CD4-positive, alpha-beta T cell treated with Interleukin-1 beta for 1 hour (primary cell): ENCODE data around the gene ACTN4.
A peak's percentile ranks its signal among the peaks of the same experiment; 100 is the strongest.

ENCODE experiments used
- DNase-seq, 2 donors: peaks; one replicate each; pipeline ENCODE4 v3.0.0-alpha.2; 2020 to 2022

The ACTN4 gene

DNA sequence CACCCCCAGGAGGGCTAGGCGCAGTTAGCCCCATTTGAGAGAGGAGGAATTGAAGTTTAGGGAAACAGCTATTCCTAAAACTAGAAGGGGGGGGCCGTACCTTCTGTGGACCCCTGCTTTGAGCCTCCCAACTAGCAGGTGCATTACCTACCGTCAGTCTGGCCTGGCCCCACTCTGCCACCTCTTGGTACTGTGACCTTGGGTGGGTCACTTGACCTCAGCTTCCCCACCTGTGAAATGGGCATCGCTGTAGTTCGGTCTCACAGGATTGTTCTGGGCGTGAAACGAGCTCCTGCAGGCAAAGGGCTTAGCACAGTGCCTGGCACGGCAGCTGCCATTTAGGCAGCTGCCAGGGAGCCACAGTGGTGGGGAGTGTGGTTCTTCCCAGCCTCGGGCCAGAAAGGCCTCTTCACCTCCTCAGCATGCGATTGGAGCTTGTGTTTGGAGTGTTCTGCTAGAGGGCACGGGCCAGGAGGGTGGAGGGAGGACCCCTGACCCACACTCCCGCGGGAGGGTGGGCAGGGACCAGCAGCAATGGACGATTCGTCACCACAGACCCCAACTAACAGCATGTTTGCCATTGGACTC is 64.8 kb downstream of the ACTN4 start:
- DNase-seq = no peak

DNA sequence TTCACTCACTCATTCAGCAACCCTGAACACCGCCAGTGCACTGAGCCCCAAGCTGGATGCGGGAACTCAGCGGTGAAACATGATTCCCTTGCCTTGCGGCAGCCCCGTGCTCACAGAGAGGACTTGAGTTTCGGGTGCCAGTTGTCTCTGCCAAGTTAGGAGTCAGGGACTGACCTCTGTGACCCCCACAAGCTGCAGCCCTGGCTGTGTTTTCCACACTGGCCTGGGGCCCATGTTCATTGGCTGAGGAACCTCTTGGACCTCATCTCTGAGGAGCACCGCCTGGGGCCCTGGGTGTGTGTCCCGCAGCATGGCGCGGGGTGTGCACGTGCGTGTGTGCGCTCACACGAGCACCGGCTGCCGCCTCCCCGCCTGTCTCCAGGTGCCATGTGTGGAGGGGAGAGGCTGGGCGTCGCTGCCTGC is 65.8 kb downstream of the ACTN4 start:
- DNase-seq = no peak

DNA sequence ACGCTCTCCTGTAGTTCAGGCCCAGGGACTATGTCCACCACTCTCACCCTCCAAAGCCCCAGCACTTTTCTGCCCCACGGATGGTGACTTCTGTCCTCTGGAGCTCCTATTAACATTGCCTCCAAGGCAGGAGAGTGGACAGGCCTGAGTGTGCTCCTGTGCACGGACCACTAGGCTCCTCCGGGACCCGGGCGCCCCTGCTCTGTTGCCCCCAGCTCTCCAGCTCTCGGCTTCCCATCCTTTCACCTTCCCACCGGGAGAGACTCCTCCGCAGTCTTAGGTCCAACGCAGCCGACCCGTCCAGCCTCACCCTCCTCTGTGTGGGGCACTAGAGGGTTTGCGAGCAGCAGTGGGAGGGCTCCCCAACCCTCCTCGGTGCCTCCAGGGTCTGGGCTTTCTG is 66.4 kb downstream of the ACTN4 start:
- no peak for DNase-seq

- DNase-seq = no peak
These were observed 66.9 kb downstream of the ACTN4 start for GRCh38 chr19:38714354-38714778.

DNA sequence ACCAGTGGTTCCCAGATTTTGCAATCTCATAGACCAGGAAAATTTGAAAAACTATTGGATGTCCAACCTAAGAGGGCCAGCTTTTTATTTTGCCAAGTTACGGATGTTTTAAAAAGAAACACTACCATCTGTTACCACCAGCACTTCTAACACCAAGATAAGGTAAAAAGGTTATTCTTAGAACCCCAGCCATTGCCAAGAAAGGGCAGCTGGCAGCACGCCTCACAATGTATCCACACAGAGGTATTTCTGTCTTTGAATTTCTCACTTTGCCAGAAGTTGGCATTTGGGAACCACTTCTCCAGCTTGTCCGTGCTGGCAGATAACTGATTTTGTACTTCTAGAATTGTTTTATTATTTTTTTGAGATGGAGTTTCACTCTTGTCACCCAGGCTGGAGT is 68.1 kb downstream of the ACTN4 start:
- DNase-seq = no peak

DNA sequence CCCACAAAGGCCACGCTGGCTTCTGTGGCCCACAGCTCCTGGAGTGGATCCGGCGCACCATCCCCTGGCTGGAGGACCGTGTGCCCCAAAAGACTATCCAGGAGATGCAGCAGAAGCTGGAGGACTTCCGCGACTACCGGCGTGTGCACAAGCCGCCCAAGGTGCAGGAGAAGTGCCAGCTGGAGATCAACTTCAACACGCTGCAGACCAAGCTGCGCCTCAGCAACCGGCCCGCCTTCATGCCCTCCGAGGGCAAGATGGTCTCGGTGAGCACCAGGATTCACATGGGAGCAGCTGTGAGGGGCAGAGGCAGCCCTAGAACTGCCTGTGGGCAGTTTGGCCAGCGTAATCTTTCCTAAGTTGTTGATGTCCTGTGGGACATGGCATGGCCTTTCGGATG is 69.6 kb downstream of the ACTN4 start:
- DNase-seq = no peak

- DNase-seq = no peak
These were observed 70.4 kb downstream of the ACTN4 start for GRCh38 chr19:38717855-38718254.

DNA sequence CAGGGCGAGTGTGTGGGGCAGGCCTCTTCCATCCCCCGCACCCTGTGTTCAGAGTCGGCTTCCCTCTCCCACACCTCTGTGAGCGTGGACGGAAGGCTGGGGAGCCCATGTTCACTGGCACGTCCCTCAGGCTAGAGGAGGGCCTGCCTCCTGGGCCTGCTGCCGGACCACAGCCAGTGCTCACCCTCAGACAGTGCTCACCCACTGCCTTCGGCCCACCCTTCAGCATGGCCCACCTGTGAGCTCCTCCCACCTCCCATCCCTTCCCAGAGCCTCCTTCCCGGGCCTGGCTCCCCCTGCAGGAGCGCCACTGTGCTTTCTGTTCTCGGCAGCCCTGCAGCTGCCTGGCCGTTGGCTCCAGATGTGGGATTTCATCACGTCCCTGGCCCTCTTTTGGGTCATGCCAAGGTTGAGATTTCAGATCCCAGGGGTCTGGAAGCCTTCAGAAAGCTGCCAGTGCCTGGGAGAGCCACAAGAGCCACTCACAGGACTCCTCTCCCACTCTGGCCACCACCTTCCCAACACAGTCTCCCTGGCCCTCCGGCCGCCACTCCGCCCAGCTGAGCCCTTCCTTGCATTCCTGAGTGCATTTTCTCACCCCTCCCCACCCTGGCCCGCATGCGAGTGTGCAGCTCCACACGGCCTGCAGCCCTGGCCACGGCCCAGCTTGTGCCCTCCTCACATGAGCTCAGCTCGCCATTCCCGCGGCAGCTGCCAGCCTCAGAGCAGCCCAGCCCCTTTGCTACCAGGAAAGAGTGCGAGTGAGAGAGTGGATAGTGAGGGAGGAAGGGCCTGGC is 71.5 kb downstream of the ACTN4 start:
- DNase-seq = no peak

GRCh38 chr19:38719761-38720558 is 72.5 kb downstream of the ACTN4 start:
- no peak for DNase-seq

GRCh38 chr19:38720559-38721236 is 73.2 kb downstream of the ACTN4 start:
- DNase-seq = no peak

- DNase-seq = no peak
These were observed 74.0 kb downstream of the ACTN4 start for GRCh38 chr19:38721496-38721895.

- DNase-seq = no peak
These were observed 74.7 kb downstream of the ACTN4 start for GRCh38 chr19:38721979-38722773.

DNA sequence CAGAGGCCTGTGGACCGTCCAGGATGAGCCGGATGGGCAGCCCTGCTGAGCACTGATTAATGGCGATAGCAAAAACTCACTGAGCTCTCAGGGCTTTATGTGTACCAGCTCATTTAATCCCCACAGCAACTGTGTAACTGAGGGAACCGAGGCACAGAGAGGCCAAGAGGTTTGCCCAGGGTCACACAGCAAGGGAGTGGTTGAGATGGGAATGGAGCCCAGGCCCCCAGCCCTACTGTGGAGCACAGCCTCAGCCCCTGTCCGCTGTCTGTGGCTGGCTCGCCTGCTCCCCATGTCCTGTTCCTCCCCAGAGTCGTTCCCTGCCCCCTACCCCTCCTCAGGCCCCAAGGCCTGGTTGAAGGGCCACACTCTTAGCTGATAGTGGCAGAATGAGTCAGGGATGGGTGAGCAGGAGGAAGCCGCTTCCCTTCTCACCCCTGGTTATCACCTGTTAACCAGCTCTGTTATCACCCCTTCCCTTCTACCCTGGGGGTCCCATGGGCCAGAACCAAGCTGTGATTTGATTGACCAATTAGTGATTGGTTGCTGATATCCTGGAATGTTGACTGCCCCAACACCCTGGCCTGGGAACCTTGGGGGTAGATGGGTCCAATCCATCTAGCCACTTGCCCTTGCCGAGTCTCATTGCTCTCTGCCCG is 75.6 kb downstream of the ACTN4 start:
- no peak for DNase-seq

GRCh38 chr19:38723606-38723965 is 76.1 kb downstream of the ACTN4 start:
- DNase-seq = no peak

DNA sequence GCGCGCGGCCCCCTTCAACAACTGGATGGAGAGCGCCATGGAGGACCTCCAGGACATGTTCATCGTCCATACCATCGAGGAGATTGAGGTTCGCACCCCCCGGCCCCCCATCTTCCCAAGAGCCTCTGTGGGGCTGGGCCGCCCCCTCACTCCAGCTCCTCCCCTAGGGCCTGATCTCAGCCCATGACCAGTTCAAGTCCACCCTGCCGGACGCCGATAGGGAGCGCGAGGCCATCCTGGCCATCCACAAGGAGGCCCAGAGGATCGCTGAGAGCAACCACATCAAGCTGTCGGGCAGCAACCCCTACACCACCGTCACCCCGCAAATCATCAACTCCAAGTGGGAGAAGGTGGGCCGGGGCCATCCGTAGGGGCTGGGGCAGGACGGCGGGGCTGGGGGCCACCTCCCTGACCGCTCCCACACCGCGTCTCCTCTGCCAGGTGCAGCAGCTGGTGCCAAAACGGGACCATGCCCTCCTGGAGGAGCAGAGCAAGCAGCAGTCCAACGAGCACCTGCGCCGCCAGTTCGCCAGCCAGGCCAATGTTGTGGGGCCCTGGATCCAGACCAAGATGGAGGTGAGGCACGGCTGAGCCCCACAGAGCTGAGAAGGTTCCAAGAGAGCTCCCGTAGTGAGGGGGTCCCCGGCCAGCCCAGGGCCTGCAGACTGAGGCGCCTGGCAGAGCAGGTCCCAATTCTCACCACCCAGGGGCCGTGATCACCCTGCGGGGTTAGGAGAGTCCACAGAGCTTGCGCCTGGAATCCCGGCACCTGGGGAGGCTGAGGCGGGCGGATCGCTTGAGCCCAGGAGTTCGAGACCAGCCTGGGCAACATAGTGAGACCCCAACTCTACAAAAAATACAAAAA is 76.8 kb downstream of the ACTN4 start:
- DNase-seq = no peak

DNA sequence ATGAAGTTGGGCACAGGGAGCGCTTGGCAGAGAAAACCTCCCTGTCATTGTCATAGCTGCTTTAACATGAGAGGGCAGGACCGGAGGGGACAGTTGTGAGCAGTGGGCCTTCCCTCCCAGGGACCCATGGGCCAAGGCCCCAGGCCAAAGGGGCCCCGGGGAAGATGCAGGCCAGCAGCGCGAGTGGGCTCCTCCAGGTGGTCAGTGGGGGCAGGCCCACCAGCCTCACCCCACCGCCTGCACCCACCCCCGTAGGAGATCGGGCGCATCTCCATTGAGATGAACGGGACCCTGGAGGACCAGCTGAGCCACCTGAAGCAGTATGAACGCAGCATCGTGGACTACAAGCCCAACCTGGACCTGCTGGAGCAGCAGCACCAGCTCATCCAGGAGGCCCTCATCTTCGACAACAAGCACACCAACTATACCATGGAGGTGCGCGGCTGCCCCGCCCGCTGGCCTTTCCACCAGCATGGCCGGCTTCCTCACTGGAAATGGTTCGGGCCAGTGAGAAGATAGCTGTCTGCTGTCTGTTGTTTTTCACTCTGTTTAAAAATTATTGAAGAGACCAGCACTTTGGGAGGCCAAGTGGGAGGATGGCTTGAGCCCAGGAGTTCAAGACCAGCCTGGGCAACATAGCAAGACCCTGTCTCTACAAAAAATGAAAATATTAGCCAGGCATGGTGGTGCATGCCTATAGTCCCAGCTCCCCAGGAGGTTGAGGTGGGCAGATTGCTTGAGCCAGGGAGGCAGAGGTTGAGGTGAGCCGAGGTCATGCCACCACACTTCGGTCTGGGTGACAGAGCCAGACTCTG is 78.2 kb downstream of the ACTN4 start:
- DNase-seq = no peak

GRCh38 chr19:38726284-38726673 is 78.8 kb downstream of the ACTN4 start:
- no peak for DNase-seq

DNA sequence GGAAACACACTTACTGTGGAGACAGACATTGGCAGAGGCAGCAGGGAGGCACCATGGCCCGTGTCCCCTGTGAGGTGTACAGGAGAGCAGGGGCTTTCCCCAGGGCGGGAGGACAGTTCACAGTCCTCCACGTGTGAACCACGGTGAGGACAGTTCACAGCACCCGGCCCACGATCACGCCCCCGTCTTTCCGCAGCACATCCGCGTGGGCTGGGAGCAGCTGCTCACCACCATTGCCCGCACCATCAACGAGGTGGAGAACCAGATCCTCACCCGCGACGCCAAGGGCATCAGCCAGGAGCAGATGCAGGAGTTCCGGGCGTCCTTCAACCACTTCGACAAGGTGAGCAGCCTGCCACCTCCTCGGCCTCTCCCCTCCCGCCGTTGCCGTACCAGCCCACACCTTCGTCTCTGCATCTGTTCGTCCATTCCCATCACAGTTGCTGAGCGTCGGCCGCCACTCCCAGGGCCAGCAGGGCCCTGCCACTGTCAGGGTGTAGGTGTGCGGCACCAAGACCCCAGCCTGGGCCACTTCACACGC is 79.4 kb downstream of the ACTN4 start:
- peak; percentile 34 to 53 for DNase-seq

- no peak for DNase-seq
These were observed 79.9 kb downstream of the ACTN4 start for GRCh38 chr19:38727306-38727867.
